ENCODE data around the gene INTU. TPM values are rescaled to one million over a fixed set of nuclear protein-coding genes. Genes with fewer than 3 reads are reported as not detected.
A peak's percentile ranks its signal among the peaks of the same experiment; 100 is the strongest.

The INTU gene
- total RNA-seq, 4 donors from 2014 or later = 4.1 to 6.0 (median 4.8) TPM

GRCh38 chr4:127630152-127630551 is 2.6 kb upstream of the INTU start:
- H3K9me3 ChIP-seq = no peaks in the 10 kb centered on the region
- WGBS, 2 donors (ENCODE audit: low coverage in 1 of 2) = 83 to 90% methylated on average over 5 of the region's 5 CpGs
- DNase-seq = no peak
- H3K27ac ChIP-seq = no peak overlapping the region
- H3K27me3 ChIP-seq = peaks cover 14% of the 10 kb centered on the region
- no peaks in the 10 kb centered on the region for H3K36me3 ChIP-seq
- peaks cover 0 to 15% (median 0%) of the 10 kb centered on the region in 4 donors for H3K4me1 ChIP-seq
- H3K4me3 ChIP-seq = no peak overlapping the region
- in situ Hi-C loops (cut with MboI; ENCODE audit: low pct_ligation_motif_present in 1 of 4, low pct_unique_long_range_greater_than_20kb in 1 of 4, low sequenced_read_pairs in 3 of 4) = no loop called here
- TF ChIP-seq CTCF (IDR thresholded peaks at IDR 0.05) (no peak), POLR2AphosphoS5 (IDR thresholded peaks at IDR 0.05) (no peak), EP300 (IDR thresholded peaks at IDR 0.05; ENCODE audit: low read depth) (no peak), POLR2A (IDR thresholded peaks at IDR 0.05) (no peak)
- intact Hi-C loops (cut with DNase I; ENCODE audit: low total_unique reads) = no loop called here

GRCh38 chr4:127631420-127631819 is 1.3 kb upstream of the INTU start:
- no peak overlapping the region for H3K27ac ChIP-seq
- in situ Hi-C loops (cut with MboI; ENCODE audit: low pct_ligation_motif_present in 1 of 4, low pct_unique_long_range_greater_than_20kb in 1 of 4, low sequenced_read_pairs in 3 of 4) = no loop called here
- no peak overlapping the region for H3K4me3 ChIP-seq
- no peak for TF ChIP-seq POLR2A (IDR thresholded peaks at IDR 0.05)
- no peak for TF ChIP-seq CTCF (IDR thresholded peaks at IDR 0.05)
- no peak for TF ChIP-seq EP300 (IDR thresholded peaks at IDR 0.05; ENCODE audit: low read depth)
- no peak for TF ChIP-seq POLR2AphosphoS5 (IDR thresholded peaks at IDR 0.05)
- peaks cover 0 to 15% (median 0%) of the 10 kb centered on the region in 4 donors for H3K4me1 ChIP-seq
- no peaks in the 10 kb centered on the region for H3K36me3 ChIP-seq
- no peak for DNase-seq
- no peaks in the 10 kb centered on the region for H3K9me3 ChIP-seq
- H3K27me3 ChIP-seq = peaks cover 4% of the 10 kb centered on the region
- intact Hi-C loops (cut with DNase I; ENCODE audit: low total_unique reads) = no loop called here
- WGBS, 2 donors (ENCODE audit: low coverage in 1 of 2) = 30 to 35% methylated on average over 2 of the region's 2 CpGs

- Histone ChIP-seq H3K4me3 (no peak overlapping the region), H3K36me3 (no peaks in the 10 kb centered on the region), H3K27me3 (no peaks in the 10 kb centered on the region), H3K4me1 (peaks cover 0 to 19% (median 0%) of the 10 kb centered on the region in 4 donors), H3K9me3 (no peaks in the 10 kb centered on the region), H3K27ac (peak overlapping the region in 1 of 4 donors; percentile 71)
- in situ Hi-C loops (cut with MboI; ENCODE audit: low pct_ligation_motif_present in 1 of 4, low pct_unique_long_range_greater_than_20kb in 1 of 4, low sequenced_read_pairs in 3 of 4) (no loop called here), intact Hi-C loops (cut with DNase I; ENCODE audit: low total_unique reads) (no loop called here)
- TF ChIP-seq POLR2A (IDR thresholded peaks at IDR 0.05) (no peak), EP300 (IDR thresholded peaks at IDR 0.05; ENCODE audit: low read depth) (no peak)
- WGBS, 2 donors (ENCODE audit: low coverage in 1 of 2) = 69 to 78% methylated on average over 3 of the region's 3 CpGs
- DNase-seq = no peak
These were observed 1.4 kb downstream of the INTU start for GRCh38 chr4:127634181-127634580.

GRCh38 chr4:127641524-127641923 is 8.8 kb downstream of the INTU start:
- WGBS, 2 donors (ENCODE audit: low coverage in 1 of 2) = 67 to 69% methylated on average over 4 of the region's 4 CpGs
- H3K4me3 ChIP-seq = no peak overlapping the region

More at GRCh38 chr4:127641524-127641923, 8.8 kb downstream of the INTU start:
- in situ Hi-C loops (cut with MboI; ENCODE audit: low pct_ligation_motif_present in 1 of 4, low pct_unique_long_range_greater_than_20kb in 1 of 4, low sequenced_read_pairs in 3 of 4) = no loop called here
- H3K9me3 ChIP-seq = no peaks in the 10 kb centered on the region
- no peaks in the 10 kb centered on the region for H3K36me3 ChIP-seq
- no peak overlapping the region for H3K27ac ChIP-seq
- DNase-seq = no peak
- no peak for TF ChIP-seq POLR2A (IDR thresholded peaks at IDR 0.05)
- TF ChIP-seq POLR2AphosphoS5 (IDR thresholded peaks at IDR 0.05) = no peak
- TF ChIP-seq CTCF (IDR thresholded peaks at IDR 0.05) = no peak
- no peak for TF ChIP-seq EP300 (IDR thresholded peaks at IDR 0.05; ENCODE audit: low read depth)
- intact Hi-C loops (cut with DNase I; ENCODE audit: low total_unique reads) = no loop called here
- peaks cover 0 to 6% (median 0%) of the 10 kb centered on the region in 4 donors for H3K4me1 ChIP-seq
- H3K27me3 ChIP-seq = no peaks in the 10 kb centered on the region
